ENCODE data around the gene CPTP. TPM values are rescaled to one million over a fixed set of nuclear protein-coding genes. Genes with fewer than 3 reads are reported as not detected.

The CPTP gene
- total RNA-seq, 1 experiment from 2014 or later = 14.0 TPM

- H3K56ac ChIP-seq (ENCODE audit: insufficient read length, low read depth, low read length) = no peak overlapping the region
- Mint-ChIP-seq H3K4me3 (peak overlapping the region; percentile 52 to 70), H3K27ac (peak overlapping the region in 1 of 3 experiments; percentile 81; a peak in 1 of 7 replicates), H3K4me1 (peaks cover 22 to 38% of the 10 kb centered on the region in 2 experiments), H3K9me3 (no peaks in the 10 kb centered on the region), H3K27me3 (ENCODE audit: low read depth) (peaks cover 27% of the 10 kb centered on the region), H3K36me3 (ENCODE audit: insufficient read depth in 1 of 3, low read depth in 3 of 3) (peaks cover 0 to 8% (median 2%) of the 10 kb centered on the region in 3 experiments; a peak in 1 of 7 replicates)
- H2BK5ac ChIP-seq (ENCODE audit: insufficient read length, low read length) = no peak overlapping the region
- no peaks in the 10 kb centered on the region for H3K9me3 ChIP-seq (ENCODE audit: control insufficient read depth, low read depth, low read length)
- H4K8ac ChIP-seq (replicated peaks; ENCODE audit: insufficient read length, low read depth, low read length) = no peak overlapping the region
- H2BK12ac ChIP-seq (ENCODE audit: insufficient read length, low read depth, low read length) = no peak overlapping the region
- H2BK20ac ChIP-seq (ENCODE audit: low read depth, low read length, poor library complexity, severe bottlenecking) = no peak overlapping the region
- H3K23me2 ChIP-seq (ENCODE audit: insufficient read length, low read depth, low read length, poor library complexity, severe bottlenecking) = peaks cover 15% of the 10 kb centered on the region
- no peak overlapping the region for H3K18ac ChIP-seq (ENCODE audit: insufficient read length, low read depth, low read length)
- WGBS (ENCODE audit: extremely low coverage, insufficient read length, low lambda C conversion rate) = no CpG with 5 or more reads among the region's 29 CpGs
- H3K79me2 ChIP-seq (ENCODE audit: insufficient read depth, low read length) = peaks cover 3% of the 10 kb centered on the region; the same call in 1 of the 2 replicates
- no peaks in the 10 kb centered on the region; the same call in 1 of the 2 replicates for H3K4me1 ChIP-seq (ENCODE audit: insufficient read depth, low read length)
- no peak overlapping the region for H3T11ph ChIP-seq (ENCODE audit: low read length)
- no peak overlapping the region for H3K9ac ChIP-seq (ENCODE audit: extremely low read depth, insufficient read length, low read length)
- no peak overlapping the region for H3K4ac ChIP-seq (ENCODE audit: low read depth, low read length)
- no peak overlapping the region for H3K23ac ChIP-seq (ENCODE audit: insufficient read length, low read depth, low read length)
- no peak overlapping the region for H2AFZ ChIP-seq (ENCODE audit: low read length)
- H2BK120ac ChIP-seq (ENCODE audit: low read depth, low read length, poor library complexity, severe bottlenecking) = no peak overlapping the region
- no peak overlapping the region for H4K91ac ChIP-seq (ENCODE audit: insufficient read length, low read depth, low read length)
- peaks cover 10% of the 10 kb centered on the region for H3K79me1 ChIP-seq (ENCODE audit: insufficient read depth, low read depth, low read length, poor library complexity, severe bottlenecking)
- no peak for DNase-seq
- H3K27me3 ChIP-seq (ENCODE audit: insufficient read depth, low read length) = peaks cover 4% of the 10 kb centered on the region; the same call in 1 of the 2 replicates
- no peak overlapping the region for H3K14ac ChIP-seq (ENCODE audit: insufficient read depth, low read length)
- H4K20me1 ChIP-seq (ENCODE audit: control insufficient read depth, insufficient read depth, insufficient read length) = peaks cover 3% of the 10 kb centered on the region
- no peak overlapping the region for H2BK15ac ChIP-seq (ENCODE audit: low read depth, low read length)
- H3K27ac ChIP-seq (ENCODE audit: insufficient read length, low read depth, low read length) = no peak overlapping the region
- no peak overlapping the region for H4K5ac ChIP-seq (ENCODE audit: insufficient read length, low read depth, low read length)
- H2AK5ac ChIP-seq (ENCODE audit: insufficient read length, low read length) = no peak overlapping the region
- H3K4me2 ChIP-seq (ENCODE audit: insufficient read depth, insufficient read length, low read length) = peak overlapping the region; percentile 25
- TF ChIP-seq CTCF (conservative IDR thresholded peaks at IDR 0.05) = no peak
These were observed 27.2 kb downstream of the CPTP start for GRCh38 chr1:1351511-1352427.
